ENCODE data around the gene MYO3B. TPM values are rescaled to one million over a fixed set of nuclear protein-coding genes. Genes with fewer than 3 reads are reported as not detected.

MYO3B gene
- total RNA-seq, 4 donors from 2014 or later = 0.09 to 9.1 TPM; not detected in 2

DNA sequence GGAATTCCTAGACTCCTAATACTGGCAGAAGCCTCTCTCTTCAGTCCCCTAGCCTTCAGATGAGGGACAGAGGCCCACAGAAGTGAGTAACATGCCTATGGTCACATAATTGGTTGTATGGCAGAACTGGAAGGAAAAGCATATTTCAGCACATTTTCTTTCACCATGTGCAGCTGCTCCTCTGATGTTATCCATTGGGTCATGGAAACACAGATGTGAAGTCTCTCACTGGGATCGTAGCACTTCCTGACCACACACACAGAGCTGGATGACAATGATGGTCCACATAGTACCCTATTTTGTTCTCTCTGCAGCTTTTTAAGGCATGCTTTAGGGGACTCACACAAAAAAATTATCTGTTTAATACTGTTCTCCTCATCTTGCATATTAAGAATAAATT is 24.5 kb downstream of the MYO3B start:
- TF ChIP-seq, protein P1, sequence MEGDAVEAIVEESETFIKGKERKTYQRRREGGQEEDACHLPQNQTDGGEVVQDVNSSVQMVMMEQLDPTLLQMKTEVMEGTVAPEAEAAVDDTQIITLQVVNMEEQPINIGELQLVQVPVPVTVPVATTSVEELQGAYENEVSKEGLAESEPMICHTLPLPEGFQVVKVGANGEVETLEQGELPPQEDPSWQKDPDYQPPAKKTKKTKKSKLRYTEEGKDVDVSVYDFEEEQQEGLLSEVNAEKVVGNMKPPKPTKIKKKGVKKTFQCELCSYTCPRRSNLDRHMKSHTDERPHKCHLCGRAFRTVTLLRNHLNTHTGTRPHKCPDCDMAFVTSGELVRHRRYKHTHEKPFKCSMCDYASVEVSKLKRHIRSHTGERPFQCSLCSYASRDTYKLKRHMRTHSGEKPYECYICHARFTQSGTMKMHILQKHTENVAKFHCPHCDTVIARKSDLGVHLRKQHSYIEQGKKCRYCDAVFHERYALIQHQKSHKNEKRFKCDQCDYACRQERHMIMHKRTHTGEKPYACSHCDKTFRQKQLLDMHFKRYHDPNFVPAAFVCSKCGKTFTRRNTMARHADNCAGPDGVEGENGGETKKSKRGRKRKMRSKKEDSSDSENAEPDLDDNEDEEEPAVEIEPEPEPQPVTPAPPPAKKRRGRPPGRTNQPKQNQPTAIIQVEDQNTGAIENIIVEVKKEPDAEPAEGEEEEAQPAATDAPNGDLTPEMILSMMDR (IDR thresholded peaks at IDR 0.05) = no peak
- TF ChIP-seq POLR2A (IDR thresholded peaks at IDR 0.05) = no peak
- Histone ChIP-seq H3K4me3 (no peak overlapping the region), H3K4me1 (no peaks in the 10 kb centered on the region), H3K9me3 (no peaks in the 10 kb centered on the region), H3K36me3 (no peaks in the 10 kb centered on the region), H3K27ac (no peak overlapping the region), H3K27me3 (no peaks in the 10 kb centered on the region)
- DNase-seq = no peak
- intact Hi-C loops (cut with DNase I; ENCODE audit: low total_unique reads) = no loop called here

DNA sequence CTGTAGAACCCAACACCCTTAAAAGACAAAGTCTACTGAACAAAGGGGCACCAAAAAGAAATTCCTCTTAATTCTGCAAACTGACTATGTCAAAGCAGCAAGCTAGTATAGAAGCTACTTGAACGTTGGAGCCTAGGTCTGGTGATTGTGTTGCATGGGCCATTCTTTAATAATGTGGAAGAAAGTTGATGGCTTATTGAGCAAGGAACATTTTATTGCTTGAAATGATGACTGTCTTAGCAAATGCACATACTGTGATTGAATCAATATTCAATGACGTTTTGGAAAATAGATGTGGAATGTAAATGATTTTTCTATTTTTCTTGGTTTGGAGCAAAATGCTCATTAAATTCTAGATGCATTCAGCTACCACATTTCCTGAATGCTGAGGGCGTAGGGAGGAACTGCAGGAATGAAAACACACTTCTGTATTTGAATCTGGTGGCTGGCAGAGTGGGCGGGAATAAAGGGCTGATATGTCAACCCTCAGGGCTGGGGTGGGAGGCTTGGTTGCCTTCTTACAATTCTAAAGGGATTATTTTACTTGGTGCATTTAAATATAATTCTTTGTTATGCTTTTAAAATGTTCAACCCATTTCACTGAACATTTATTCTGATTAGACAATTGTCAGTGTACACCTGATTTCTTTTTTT is 26.5 kb downstream of the MYO3B start:
- Histone ChIP-seq H3K36me3 (no peaks in the 10 kb centered on the region), H3K4me3 (no peak overlapping the region), H3K27ac (no peak overlapping the region), H3K4me1 (no peaks in the 10 kb centered on the region), H3K27me3 (no peaks in the 10 kb centered on the region), H3K9me3 (no peaks in the 10 kb centered on the region)
- TF ChIP-seq, protein P1 (IDR thresholded peaks at IDR 0.05) = no peak
- no peak for TF ChIP-seq POLR2A (IDR thresholded peaks at IDR 0.05)
- intact Hi-C loops (cut with DNase I; ENCODE audit: low total_unique reads) = no loop called here
- DNase-seq = no peak

DNA sequence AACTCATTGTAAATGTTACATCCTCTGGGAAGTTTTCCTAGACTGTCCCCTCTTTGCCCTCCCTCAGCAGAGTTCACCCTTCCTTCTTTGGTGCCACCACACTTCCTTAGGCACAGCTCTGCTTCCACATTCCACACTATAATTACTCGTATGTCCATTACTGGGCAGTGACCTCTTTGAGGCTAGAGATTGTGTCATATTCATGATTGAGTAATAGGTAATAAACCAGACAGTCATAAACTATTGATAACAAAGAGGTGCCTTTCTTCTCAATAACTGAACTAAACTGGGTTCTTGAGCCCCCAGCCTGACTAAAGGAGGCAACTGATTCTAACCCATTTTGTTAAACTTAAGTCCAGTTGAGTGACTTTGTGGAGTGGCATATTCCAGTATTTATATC is 28.3 kb downstream of the MYO3B start:
- H3K27ac ChIP-seq = no peak overlapping the region
- intact Hi-C loops (cut with DNase I; ENCODE audit: low total_unique reads) = no loop called here
- no peak for DNase-seq
- no peaks in the 10 kb centered on the region for H3K4me1 ChIP-seq
- H3K27me3 ChIP-seq = no peaks in the 10 kb centered on the region
- peaks cover 0 to 5% of the 10 kb centered on the region in 2 donors for H3K9me3 ChIP-seq
- no peaks in the 10 kb centered on the region for H3K36me3 ChIP-seq
- no peak for TF ChIP-seq POLR2A (IDR thresholded peaks at IDR 0.05)
- TF ChIP-seq, protein P1 (IDR thresholded peaks at IDR 0.05) = no peak
- H3K4me3 ChIP-seq = no peak overlapping the region

DNA sequence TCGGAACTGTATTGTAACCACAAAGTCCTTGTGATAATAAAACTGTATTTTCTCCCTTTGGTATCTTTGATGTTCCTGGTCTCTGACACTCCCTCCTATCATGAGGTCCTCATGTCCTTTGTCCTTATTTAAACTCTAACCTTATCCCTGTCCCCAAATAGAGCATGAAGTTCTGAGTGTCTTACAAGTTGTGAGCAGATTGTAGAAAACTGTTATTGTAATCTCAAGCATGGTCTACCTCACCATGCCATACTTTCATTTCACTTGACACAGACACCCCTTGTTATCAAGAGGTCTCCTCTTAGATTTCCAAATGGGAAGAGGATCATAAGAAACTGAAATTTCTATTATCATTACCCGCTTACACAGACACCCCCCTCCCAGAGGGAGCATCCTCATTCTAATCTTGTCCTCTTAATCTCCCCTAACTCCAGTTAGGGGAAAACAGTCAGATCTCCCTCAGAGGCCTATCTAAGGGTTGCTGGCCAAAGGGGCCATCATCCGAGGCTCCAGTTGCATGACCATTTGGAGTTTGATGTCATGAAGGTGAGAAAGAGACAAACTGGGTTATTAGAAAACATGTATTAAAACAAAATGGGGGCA is 29.0 kb downstream of the MYO3B start:
- H3K27ac ChIP-seq = no peak overlapping the region
- peaks cover 0 to 5% of the 10 kb centered on the region in 2 donors for H3K9me3 ChIP-seq
- intact Hi-C loops (cut with DNase I; ENCODE audit: low total_unique reads) = no loop called here
- no peaks in the 10 kb centered on the region for H3K27me3 ChIP-seq
- TF ChIP-seq, protein P1 (IDR thresholded peaks at IDR 0.05) = no peak
- TF ChIP-seq POLR2A (IDR thresholded peaks at IDR 0.05) = no peak
- no peak for DNase-seq
- H3K4me1 ChIP-seq = no peaks in the 10 kb centered on the region
- no peaks in the 10 kb centered on the region for H3K36me3 ChIP-seq
- no peak overlapping the region for H3K4me3 ChIP-seq

DNA sequence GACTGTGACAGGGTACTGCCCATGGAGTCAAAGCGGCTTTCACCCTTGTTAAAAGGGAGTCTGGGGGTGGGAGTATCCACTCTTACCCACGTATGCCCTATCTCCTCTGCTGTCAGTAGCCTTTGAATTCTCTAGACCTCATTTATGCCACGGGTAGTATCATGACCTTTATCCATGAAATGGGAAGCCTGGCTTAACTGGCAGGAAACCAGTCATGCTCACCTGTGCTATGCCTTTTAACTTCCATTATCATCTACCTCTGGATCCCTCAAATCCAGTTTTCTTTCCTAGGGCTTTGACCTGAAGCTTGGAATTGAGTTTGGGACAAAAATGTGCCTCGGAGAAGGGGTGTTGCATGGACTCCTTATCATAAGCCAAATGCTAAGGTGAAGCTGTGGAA is 30.0 kb downstream of the MYO3B start:
- Histone ChIP-seq H3K4me3 (no peak overlapping the region), H3K27ac (no peak overlapping the region), H3K4me1 (no peaks in the 10 kb centered on the region), H3K27me3 (no peaks in the 10 kb centered on the region), H3K36me3 (no peaks in the 10 kb centered on the region), H3K9me3 (peaks cover 0 to 5% of the 10 kb centered on the region in 2 donors)
- DNase-seq = no peak
- intact Hi-C loops (cut with DNase I; ENCODE audit: low total_unique reads) = no loop called here
- no peak for TF ChIP-seq POLR2A (IDR thresholded peaks at IDR 0.05)
- TF ChIP-seq, protein P1 (IDR thresholded peaks at IDR 0.05) = no peak

All from uterus (tissue), 4 donors.